Vagina (tissue), 2 donors: ENCODE measurements around the gene CADM1. TPM values are rescaled to one million over a fixed set of nuclear protein-coding genes. Genes with fewer than 3 reads are reported as not detected.

Experiments
- DNase-seq, 2 donors: peaks; one replicate each; pipeline ENCODE4 v3.0.0-alpha.2; 2017; ENCODE audit errors: extremely low spot score in 2 of 2
- H3K27ac ChIP-seq: fragments of 200-600 bp; sonication (generic); one replicate; pipeline ENCODE4 v1.5.1; 2019
- H3K27me3 ChIP-seq: fragments of 200-600 bp; sonication (generic); one replicate; pipeline ENCODE4 v1.5.1; 2019
- H3K36me3 ChIP-seq, 2 donors: fragments of 200-600 bp; sonication (generic); one replicate each; pipeline ENCODE4 v1.5.1; 2017 to 2019
- H3K4me1 ChIP-seq: fragments of 200-600 bp; sonication (generic); one replicate; pipeline ENCODE4 v1.5.1; 2019
- H3K4me3 ChIP-seq, 2 donors: fragments of 200-600 bp; sonication (generic); 1 replicate in 1 of 2; 2 replicates in 1 of 2; pipeline ENCODE4 v1.5.1; 2016 to 2019
- H3K9me3 ChIP-seq: fragments of 200-600 bp; sonication (generic); one replicate; pipeline ENCODE4 v1.5.1; 2019
- CTCF ChIP-seq, 3 experiments: fragments of 450-650 bp in 2 of 3; fragments of 200-600 bp in 1 of 3; sonication (generic) in 1 of 3; IDR thresholded peaks; one replicate each; pipeline ENCODE4 v1.5.1; 2017 to 2019; ENCODE audit warnings: antibody characterized with exemption in 3 of 3, mild to moderate bottlenecking in 2 of 3, moderate library complexity in 2 of 3
- POLR2A ChIP-seq, 2 donors: fragments of 450-650 bp; IDR thresholded peaks; one replicate each; pipeline ENCODE4 v1.6.1; 2017; ENCODE audit warnings: antibody characterized with exemption in 2 of 2, mild to moderate bottlenecking in 2 of 2, moderate library complexity in 2 of 2
- POLR2AphosphoS5 ChIP-seq, 2 donors: sonication (generic); formaldehyde crosslinking; IDR thresholded peaks; one replicate each; pipeline ENCODE4 v1.9.0; 2017; ENCODE audit warnings: antibody characterized with exemption in 2 of 2, mild to moderate bottlenecking in 2 of 2, low read depth in 1 of 2; ENCODE audit not compliant: insufficient read depth in 1 of 2
- intact Hi-C: fragments of 100-400 bp; cut with DNase I; formaldehyde crosslinking; loops from one replicate; pipeline ENCODE4 v1.15.1; 2023
- total RNA-seq: library from RNA; depleted of rRNA; stranded (reverse); fragments of >200 nt; gene quantifications from one replicate; pipeline ENCODE4 v1.2.3, GENCODE V29; 2016

Gene CADM1
- total RNA-seq, 1 donor from 2014 or later, result 37.1 TPM

- Histone ChIP-seq H3K27me3 (no peaks in the 10 kb centered on the region), H3K4me3 (no peak overlapping the region), H3K4me1 (no peaks in the 10 kb centered on the region), H3K9me3 (no peaks in the 10 kb centered on the region), H3K36me3 (no peaks in the 10 kb centered on the region), H3K27ac (no peak overlapping the region)
- intact Hi-C loops, result no loop called here
- DNase-seq, result no peak
- TF ChIP-seq CTCF (IDR thresholded peaks at IDR 0.05) (no peak), POLR2A (IDR thresholded peaks at IDR 0.05) (no peak)
These were observed 186.7 kb downstream of the CADM1 start for GRCh38 chr11:115317277-115318185.

GRCh38 chr11:115316696-115317095 lies 187.5 kb downstream of the CADM1 start:
- intact Hi-C loops, result no loop called here
- Histone ChIP-seq H3K27me3 (no peaks in the 10 kb centered on the region), H3K9me3 (no peaks in the 10 kb centered on the region), H3K27ac (no peak overlapping the region), H3K4me3 (no peak overlapping the region), H3K4me1 (no peaks in the 10 kb centered on the region), H3K36me3 (no peaks in the 10 kb centered on the region)
- no peak for TF ChIP-seq POLR2A (IDR thresholded peaks at IDR 0.05)
- no peak for TF ChIP-seq POLR2AphosphoS5 (IDR thresholded peaks at IDR 0.05; ENCODE audit: insufficient read depth in 1 of 2, low read depth in 1 of 2)
- TF ChIP-seq CTCF (IDR thresholded peaks at IDR 0.05), result no peak
- no peak for DNase-seq

GRCh38 chr11:115314330-115314920 lies 189.8 kb downstream of the CADM1 start:
- intact Hi-C loops, result no loop called here
- Histone ChIP-seq H3K36me3 (no peaks in the 10 kb centered on the region), H3K4me1 (no peaks in the 10 kb centered on the region), H3K27ac (no peak overlapping the region), H3K27me3 (no peaks in the 10 kb centered on the region), H3K9me3 (no peaks in the 10 kb centered on the region), H3K4me3 (no peak overlapping the region)
- TF ChIP-seq POLR2AphosphoS5 (IDR thresholded peaks at IDR 0.05; ENCODE audit: insufficient read depth in 1 of 2, low read depth in 1 of 2) (no peak), POLR2A (IDR thresholded peaks at IDR 0.05) (no peak), CTCF (IDR thresholded peaks at IDR 0.05) (no peak)
- no peak for DNase-seq

GRCh38 chr11:115313224-115313838 lies 190.9 kb downstream of the CADM1 start:
- Histone ChIP-seq H3K4me3 (no peak overlapping the region), H3K4me1 (no peaks in the 10 kb centered on the region), H3K27me3 (no peaks in the 10 kb centered on the region), H3K27ac (no peak overlapping the region), H3K9me3 (no peaks in the 10 kb centered on the region), H3K36me3 (no peaks in the 10 kb centered on the region)
- TF ChIP-seq CTCF (IDR thresholded peaks at IDR 0.05), result no peak
- DNase-seq, result no peak
- intact Hi-C loops, result no loop called here

GRCh38 chr11:115311949-115312348 lies 192.3 kb downstream of the CADM1 start:
- TF ChIP-seq POLR2AphosphoS5 (IDR thresholded peaks at IDR 0.05; ENCODE audit: insufficient read depth in 1 of 2, low read depth in 1 of 2), result no peak
- TF ChIP-seq POLR2A (IDR thresholded peaks at IDR 0.05), result no peak
- no peak for TF ChIP-seq CTCF (IDR thresholded peaks at IDR 0.05)
- intact Hi-C loops, result no loop called here
- Histone ChIP-seq H3K27me3 (no peaks in the 10 kb centered on the region), H3K27ac (no peak overlapping the region), H3K36me3 (no peaks in the 10 kb centered on the region), H3K9me3 (no peaks in the 10 kb centered on the region), H3K4me1 (no peaks in the 10 kb centered on the region), H3K4me3 (no peak overlapping the region)
- DNase-seq, result no peak
